ENCODE measurements around the gene SRGAP3. TPM values are rescaled to one million over a fixed set of nuclear protein-coding genes. Genes with fewer than 3 reads are reported as not detected.

Gene SRGAP3
- total RNA-seq, 1 donor, result 2.5 TPM

GRCh38 chr3:9035473-9035872, 214.0 kb downstream of the SRGAP3 start:
- H3K36me3 ChIP-seq (ENCODE audit: insufficient read depth, low read length), result no peaks in the 10 kb centered on the region
- H3K27ac ChIP-seq (ENCODE audit: low read depth, low read length), result no peak overlapping the region
- peaks cover 5% of the 10 kb centered on the region for H3K4me1 ChIP-seq (ENCODE audit: insufficient read depth, low read length)
- no peak overlapping the region for H3K4me2 ChIP-seq (ENCODE audit: insufficient read depth, low read length)
- H3K27me3 ChIP-seq (ENCODE audit: insufficient read depth, low read length), result peaks cover 12% of the 10 kb centered on the region
- H2AFZ ChIP-seq (ENCODE audit: low read length), result no peak overlapping the region
- no peak for DNase-seq (ENCODE audit: insufficient read length, low spot score, missing footprints)
- no peaks in the 10 kb centered on the region for H3K79me2 ChIP-seq (ENCODE audit: insufficient read depth, low read length)
- no peaks in the 10 kb centered on the region for H3K9me3 ChIP-seq (ENCODE audit: low read depth, low read length)
- no peaks in the 10 kb centered on the region for H4K20me1 ChIP-seq (ENCODE audit: insufficient read depth, low read length)
- TF ChIP-seq, protein P1, sequence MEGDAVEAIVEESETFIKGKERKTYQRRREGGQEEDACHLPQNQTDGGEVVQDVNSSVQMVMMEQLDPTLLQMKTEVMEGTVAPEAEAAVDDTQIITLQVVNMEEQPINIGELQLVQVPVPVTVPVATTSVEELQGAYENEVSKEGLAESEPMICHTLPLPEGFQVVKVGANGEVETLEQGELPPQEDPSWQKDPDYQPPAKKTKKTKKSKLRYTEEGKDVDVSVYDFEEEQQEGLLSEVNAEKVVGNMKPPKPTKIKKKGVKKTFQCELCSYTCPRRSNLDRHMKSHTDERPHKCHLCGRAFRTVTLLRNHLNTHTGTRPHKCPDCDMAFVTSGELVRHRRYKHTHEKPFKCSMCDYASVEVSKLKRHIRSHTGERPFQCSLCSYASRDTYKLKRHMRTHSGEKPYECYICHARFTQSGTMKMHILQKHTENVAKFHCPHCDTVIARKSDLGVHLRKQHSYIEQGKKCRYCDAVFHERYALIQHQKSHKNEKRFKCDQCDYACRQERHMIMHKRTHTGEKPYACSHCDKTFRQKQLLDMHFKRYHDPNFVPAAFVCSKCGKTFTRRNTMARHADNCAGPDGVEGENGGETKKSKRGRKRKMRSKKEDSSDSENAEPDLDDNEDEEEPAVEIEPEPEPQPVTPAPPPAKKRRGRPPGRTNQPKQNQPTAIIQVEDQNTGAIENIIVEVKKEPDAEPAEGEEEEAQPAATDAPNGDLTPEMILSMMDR (IDR thresholded peaks at IDR 0.05; ENCODE audit: extremely low read depth, low read depth, low read length), result no peak
- H3K4me3 ChIP-seq (ENCODE audit: insufficient read depth, low read length), result no peak overlapping the region

- TF ChIP-seq, protein P1 (IDR thresholded peaks at IDR 0.05; ENCODE audit: extremely low read depth, low read depth, low read length), result no peak
- H4K20me1 ChIP-seq (ENCODE audit: insufficient read depth, low read length), result no peaks in the 10 kb centered on the region
- no peak overlapping the region for H3K4me2 ChIP-seq (ENCODE audit: insufficient read depth, low read length)
- H2AFZ ChIP-seq (ENCODE audit: low read length), result no peak overlapping the region
- H3K27me3 ChIP-seq (ENCODE audit: insufficient read depth, low read length), result peaks cover 8% of the 10 kb centered on the region
- no peaks in the 10 kb centered on the region for H3K9me3 ChIP-seq (ENCODE audit: low read depth, low read length)
- H3K4me1 ChIP-seq (ENCODE audit: insufficient read depth, low read length), result peaks cover 5% of the 10 kb centered on the region
- no peak overlapping the region for H3K4me3 ChIP-seq (ENCODE audit: insufficient read depth, low read length)
- H3K27ac ChIP-seq (ENCODE audit: low read depth, low read length), result no peak overlapping the region
- DNase-seq (ENCODE audit: insufficient read length, low spot score, missing footprints), result no peak
- no peaks in the 10 kb centered on the region for H3K79me2 ChIP-seq (ENCODE audit: insufficient read depth, low read length)
- H3K36me3 ChIP-seq (ENCODE audit: insufficient read depth, low read length), result no peaks in the 10 kb centered on the region
These were observed 215.6 kb downstream of the SRGAP3 start for GRCh38 chr3:9033867-9034266.

DNA sequence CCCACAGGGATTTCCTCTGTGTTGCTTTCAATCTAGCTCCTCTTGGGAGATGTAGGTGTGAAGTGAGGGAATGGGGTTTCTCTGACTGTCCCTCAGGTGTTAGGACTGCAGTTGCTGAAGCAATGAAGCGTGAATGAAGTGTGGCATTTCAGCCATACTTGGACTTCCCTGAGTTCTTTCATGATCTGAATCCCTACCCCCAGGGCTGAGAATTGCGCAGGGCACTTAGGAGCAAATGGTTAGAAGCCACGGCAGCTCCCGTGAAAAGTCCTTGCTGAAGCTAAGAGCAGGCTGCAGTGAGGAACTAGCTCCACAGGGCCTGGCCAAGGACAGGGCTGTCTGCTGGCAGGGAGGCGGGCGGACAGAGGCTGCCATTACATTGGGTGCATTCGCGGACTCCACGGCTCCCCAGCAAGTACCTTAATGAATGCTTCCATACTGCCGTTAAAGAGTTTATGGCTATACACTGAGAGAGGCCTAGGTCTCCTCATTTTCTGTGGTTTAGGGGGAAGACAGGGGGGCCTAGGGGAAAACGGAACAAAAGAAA, 217.1 kb downstream of the SRGAP3 start:
- no peaks in the 10 kb centered on the region for H3K79me2 ChIP-seq (ENCODE audit: insufficient read depth, low read length)
- no peaks in the 10 kb centered on the region for H4K20me1 ChIP-seq (ENCODE audit: insufficient read depth, low read length)
- H3K4me3 ChIP-seq (ENCODE audit: insufficient read depth, low read length), result no peak overlapping the region
- H3K9me3 ChIP-seq (ENCODE audit: low read depth, low read length), result no peaks in the 10 kb centered on the region
- H2AFZ ChIP-seq (ENCODE audit: low read length), result no peak overlapping the region
- H3K4me1 ChIP-seq (ENCODE audit: insufficient read depth, low read length), result peaks cover 6% of the 10 kb centered on the region
- H3K27me3 ChIP-seq (ENCODE audit: insufficient read depth, low read length), result peaks cover 6% of the 10 kb centered on the region
- no peak for DNase-seq (ENCODE audit: insufficient read length, low spot score, missing footprints)
- H3K36me3 ChIP-seq (ENCODE audit: insufficient read depth, low read length), result no peaks in the 10 kb centered on the region
- TF ChIP-seq, protein P1 (IDR thresholded peaks at IDR 0.05; ENCODE audit: extremely low read depth, low read depth, low read length), result no peak
- no peak overlapping the region for H3K27ac ChIP-seq (ENCODE audit: low read depth, low read length)
- H3K4me2 ChIP-seq (ENCODE audit: insufficient read depth, low read length), result no peak overlapping the region

DNA sequence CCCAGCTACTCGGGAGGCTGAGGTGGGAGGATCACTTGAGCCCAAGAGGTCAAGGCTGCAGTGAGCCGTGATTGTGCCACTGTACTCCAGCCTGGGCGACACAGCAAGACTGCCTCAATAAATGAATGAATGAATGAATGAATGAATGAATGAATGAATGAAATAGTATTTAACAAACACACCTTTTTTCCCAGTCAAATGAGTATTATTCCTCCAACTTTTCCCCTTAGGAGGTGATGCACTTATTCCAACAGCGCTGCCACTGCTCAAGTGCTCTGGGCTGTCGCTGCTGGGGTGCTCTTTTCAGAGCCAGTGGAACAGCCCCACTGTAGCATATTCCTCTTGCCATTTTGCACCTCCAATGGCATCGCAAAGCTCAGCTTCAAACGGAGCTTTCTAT, 219.4 kb downstream of the SRGAP3 start:
- DNase-seq (ENCODE audit: insufficient read length, low spot score, missing footprints), result no peak
- H2AFZ ChIP-seq (ENCODE audit: low read length), result no peak overlapping the region
- no peaks in the 10 kb centered on the region for H3K9me3 ChIP-seq (ENCODE audit: low read depth, low read length)

More for the DNA sequence above, 219.4 kb downstream of the SRGAP3 start:
- TF ChIP-seq, protein P1 (IDR thresholded peaks at IDR 0.05; ENCODE audit: extremely low read depth, low read depth, low read length), result no peak
- Histone ChIP-seq H3K79me2 (ENCODE audit: insufficient read depth, low read length) (no peaks in the 10 kb centered on the region), H4K20me1 (ENCODE audit: insufficient read depth, low read length) (no peaks in the 10 kb centered on the region), H3K27ac (ENCODE audit: low read depth, low read length) (no peak overlapping the region), H3K4me3 (ENCODE audit: insufficient read depth, low read length) (no peak overlapping the region), H3K36me3 (ENCODE audit: insufficient read depth, low read length) (no peaks in the 10 kb centered on the region), H3K4me2 (ENCODE audit: insufficient read depth, low read length) (no peak overlapping the region), H3K4me1 (ENCODE audit: insufficient read depth, low read length) (peaks cover 2% of the 10 kb centered on the region), H3K27me3 (ENCODE audit: insufficient read depth, low read length) (peaks cover 3% of the 10 kb centered on the region)
